UCSD-AML1 (cell line): ENCODE measurements around the gene CORO2B.
"Not testable (repeated sequence)": the region's sequence is repeated elsewhere in the genome, so short reads cannot be mapped to it uniquely, and the experiment has no call there.

Source experiments
- DNase-seq: peaks from one replicate; lab custom pipeline; 2025; ENCODE audit not compliant: unreplicated experiment; lab: John Stamatoyannopoulos, UW

The CORO2B gene

DNA sequence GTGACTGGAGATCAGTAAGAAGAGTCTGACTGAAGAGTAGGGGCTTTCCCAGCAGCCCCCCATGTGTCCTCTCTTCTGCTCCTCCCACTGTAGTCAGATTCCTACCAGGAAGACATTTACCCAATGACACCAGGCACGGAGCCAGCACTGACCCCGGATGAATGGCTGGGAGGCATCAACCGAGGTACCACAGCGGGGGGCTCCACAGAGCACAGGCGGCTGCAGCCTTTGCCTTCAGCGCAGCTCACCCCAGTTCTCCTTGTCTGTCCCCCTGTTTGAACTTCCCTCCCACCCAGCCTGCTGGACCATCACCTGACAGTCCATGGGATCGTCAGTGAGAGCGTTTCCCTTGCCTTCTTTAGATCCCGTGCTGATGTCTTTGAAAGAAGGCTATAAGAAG lies 140.3 kb downstream of the CORO2B start:
- DNase-seq: no peak

DNA sequence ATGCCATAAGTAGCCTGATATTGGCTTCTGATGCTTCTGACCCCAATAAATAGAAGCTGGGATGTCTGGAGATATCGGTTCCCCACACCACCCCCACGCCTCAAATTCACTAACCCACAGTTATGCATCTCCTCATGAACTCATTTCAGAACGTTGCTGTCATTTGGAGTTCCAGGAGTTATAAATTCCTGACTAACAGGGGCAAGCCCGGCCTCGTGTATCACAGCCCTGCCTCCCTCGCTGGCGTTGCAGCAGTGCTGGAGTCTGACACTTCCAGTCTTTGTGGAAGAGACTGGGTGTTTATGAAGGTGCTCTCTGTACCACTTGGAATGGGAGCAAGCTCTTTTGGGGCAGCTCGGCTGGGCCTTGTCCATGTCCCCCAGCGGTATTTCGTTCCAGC lies 140.9 kb downstream of the CORO2B start:
- DNase-seq: no peak

GRCh38 chr15:68721886-68722285 lies 143.1 kb downstream of the CORO2B start:
- DNase-seq: no peak

- peak; percentile 51 for DNase-seq
Measured at GRCh38 chr15:68725736-68726135, 146.9 kb downstream of the CORO2B start.

- DNase-seq: no peak
Measured at GRCh38 chr15:68726246-68726645, 147.5 kb downstream of the CORO2B start.

- no peak for DNase-seq
Measured at GRCh38 chr15:68729789-68730411, 151.1 kb downstream of the CORO2B start.

DNA sequence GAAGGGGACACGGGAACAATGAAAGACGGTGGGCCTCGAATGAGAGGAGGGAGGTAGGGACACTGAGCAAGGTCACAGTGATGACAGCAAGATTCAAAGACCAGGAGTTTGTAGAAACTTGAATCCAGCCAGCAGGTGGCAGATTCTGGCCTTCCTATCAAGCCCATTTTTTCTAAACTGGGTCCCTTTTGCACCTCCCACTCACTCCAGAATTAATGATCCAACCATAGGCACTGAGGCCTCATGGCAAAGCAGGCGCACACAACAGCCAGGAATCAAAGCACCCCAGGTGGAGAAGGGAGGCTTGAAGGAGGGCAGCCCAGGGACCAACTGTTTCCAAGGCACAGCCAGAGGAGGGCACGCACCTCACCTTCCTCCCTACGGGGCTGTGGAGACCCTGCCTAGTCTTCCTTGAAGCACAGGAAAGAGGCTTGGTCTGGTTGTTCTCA lies 151.7 kb downstream of the CORO2B start:
- peak; percentile 35 for DNase-seq

- DNase-seq: no peak
Measured at GRCh38 chr15:68730976-68731897, 152.4 kb downstream of the CORO2B start.

DNA sequence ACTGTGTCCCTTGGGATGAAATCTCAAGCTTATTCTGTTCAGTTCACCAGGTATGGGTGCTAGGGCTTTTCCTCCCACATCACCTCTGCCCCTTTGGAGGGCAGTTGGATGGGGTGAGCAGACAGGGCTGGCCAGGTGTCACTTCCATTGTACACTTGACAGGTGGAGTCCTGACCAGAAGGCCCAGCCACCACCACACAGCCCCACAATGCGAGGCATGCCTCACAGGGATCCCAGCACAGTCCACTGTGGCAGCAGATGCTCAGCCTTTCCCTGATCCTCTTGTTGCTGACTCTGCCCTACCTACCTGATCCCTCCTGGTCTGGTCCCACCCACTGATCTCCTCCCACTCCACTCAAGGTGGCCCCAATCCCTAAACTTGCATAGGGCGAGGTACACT lies 153.7 kb downstream of the CORO2B start:
- no peak for DNase-seq

- DNase-seq: no peak
Measured at GRCh38 chr15:68733666-68734065, 154.9 kb downstream of the CORO2B start.

- no peak for DNase-seq
Measured at GRCh38 chr15:68734352-68734751, 155.6 kb downstream of the CORO2B start.

DNA sequence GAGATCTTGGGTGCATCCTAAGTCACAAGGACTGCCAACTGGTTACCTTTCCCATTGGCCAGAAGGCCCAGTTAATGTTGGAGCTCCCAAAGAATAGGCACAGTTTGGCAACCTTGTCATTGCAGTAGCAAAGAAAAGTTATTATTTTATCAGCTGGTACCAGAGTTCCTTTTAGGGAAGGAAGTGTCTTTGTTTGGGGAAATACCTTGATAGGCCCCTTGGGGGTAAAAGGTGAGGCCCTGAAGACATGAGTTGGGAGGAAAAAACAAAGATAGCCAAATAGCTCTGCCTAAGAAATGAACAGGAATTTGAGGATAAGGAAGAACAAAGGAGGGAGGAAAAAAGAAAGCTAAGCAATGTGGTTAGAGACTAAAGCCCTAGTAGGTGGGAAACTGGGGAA lies 156.1 kb downstream of the CORO2B start:
- DNase-seq: no peak

DNA sequence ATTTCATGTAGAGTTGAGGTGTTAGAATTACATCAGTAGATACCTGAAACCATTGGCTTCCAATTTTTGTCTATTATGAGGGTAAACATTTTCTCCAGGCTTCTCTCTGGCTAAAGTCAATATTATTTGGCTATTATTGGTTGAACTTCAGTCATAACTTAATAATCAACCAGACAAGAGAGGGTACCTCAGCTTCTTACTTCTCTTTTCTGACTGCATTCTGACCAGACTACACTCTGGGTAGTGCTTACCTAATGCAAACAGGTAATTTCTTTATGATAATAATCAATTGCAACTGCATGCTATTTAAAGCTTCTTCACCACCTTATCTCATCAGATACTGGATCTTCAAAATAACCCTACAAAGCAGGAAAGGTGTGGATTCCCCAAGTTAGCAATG lies 156.8 kb downstream of the CORO2B start:
- no peak for DNase-seq

DNA sequence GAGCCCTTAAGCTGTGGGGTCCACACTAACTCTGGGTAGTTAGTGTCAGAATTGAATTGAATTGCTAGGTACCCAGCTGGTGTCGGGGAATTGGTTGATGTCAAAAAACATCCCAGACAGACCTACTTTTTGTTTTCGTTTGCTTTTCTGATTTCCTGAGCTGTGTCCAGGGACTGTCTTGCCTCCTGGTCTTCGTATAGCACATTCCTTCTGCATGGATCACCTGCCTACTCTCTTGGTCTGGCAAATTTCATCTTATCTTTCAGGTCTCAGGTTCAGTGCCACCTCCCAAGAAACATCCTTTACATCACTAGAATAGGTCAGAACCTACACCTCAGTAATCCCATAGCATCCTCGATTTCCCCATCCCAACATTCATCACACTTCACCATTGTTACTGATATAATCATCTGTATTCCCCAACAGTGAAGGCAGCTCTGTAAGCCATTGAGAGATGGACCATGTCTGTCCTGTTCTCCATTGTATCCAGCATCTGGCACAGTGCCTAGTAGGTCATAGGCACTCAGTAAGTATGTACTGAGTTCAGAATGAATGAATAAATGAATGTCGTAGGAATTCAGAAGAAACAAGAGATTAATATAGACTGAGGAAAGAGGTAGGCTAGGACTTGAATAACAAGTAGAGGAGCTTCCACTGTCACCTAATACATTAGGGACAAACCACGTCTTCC lies 160.7 kb downstream of the CORO2B start:
- no peak for DNase-seq

- no peak for DNase-seq
Measured at GRCh38 chr15:68743256-68743655, 164.5 kb downstream of the CORO2B start.

GRCh38 chr15:68749365-68749764 lies 170.6 kb downstream of the CORO2B start:
- no peak for DNase-seq

DNA sequence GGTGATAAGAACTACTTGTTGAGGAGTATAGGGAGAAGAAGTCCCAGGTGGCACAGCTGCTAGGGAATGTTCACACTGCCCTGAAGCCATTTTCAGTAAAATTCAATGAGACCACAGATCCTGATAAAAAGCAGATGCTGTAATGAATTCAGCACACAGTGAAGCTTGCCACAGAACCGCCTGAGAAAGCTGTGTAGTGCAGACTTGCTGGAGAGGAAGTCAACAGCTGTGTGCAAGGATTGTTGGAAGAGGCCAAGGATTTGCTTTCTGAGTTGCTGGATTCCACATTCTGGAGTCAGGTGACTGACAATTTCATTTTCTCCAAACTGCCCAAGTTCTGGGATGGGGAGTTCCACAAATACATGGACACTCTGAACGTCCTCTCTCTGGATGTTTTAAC lies 171.0 kb downstream of the CORO2B start:
- DNase-seq: no peak

- DNase-seq: no peak
Measured at GRCh38 chr15:68751622-68752021, 172.8 kb downstream of the CORO2B start.

- DNase-seq: no peak
Measured at GRCh38 chr15:68755731-68756130, 176.9 kb downstream of the CORO2B start.

DNA sequence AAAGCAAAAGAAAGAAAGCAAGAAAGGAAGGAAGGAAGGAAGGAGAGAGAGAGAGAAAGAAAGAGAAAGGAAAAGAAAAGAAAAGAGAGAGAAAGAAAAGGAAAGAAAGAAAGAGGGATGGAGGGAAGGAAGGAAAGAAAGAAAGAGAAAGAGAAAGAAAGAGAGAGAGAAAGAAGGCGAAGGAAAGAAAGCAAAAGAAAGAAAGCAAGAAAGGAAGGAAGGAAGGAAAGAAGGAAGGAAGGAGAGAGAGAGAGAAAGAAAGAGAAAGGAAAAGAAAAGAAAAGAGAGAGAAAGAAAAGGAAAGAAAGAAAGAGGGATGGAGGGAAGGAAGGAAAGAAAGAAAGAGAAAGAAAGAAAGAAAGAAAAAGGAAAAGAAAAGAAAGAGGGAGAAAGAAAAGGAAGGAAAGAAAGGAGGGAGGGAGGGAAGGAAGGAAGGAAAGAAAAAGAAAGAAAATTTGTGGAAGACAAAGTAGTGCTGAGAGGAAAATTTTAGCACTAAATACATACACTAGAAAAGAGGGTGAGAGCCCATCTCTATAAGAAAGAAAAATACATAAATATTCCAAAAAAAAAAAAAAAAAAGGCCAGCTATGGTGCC lies 181.3 kb downstream of the CORO2B start:
- not testable (repeated sequence) for DNase-seq

- no peak for DNase-seq
Measured at GRCh38 chr15:68763063-68763462, 184.3 kb downstream of the CORO2B start.
